ENCODE results near the gene DLG2.

DNA sequence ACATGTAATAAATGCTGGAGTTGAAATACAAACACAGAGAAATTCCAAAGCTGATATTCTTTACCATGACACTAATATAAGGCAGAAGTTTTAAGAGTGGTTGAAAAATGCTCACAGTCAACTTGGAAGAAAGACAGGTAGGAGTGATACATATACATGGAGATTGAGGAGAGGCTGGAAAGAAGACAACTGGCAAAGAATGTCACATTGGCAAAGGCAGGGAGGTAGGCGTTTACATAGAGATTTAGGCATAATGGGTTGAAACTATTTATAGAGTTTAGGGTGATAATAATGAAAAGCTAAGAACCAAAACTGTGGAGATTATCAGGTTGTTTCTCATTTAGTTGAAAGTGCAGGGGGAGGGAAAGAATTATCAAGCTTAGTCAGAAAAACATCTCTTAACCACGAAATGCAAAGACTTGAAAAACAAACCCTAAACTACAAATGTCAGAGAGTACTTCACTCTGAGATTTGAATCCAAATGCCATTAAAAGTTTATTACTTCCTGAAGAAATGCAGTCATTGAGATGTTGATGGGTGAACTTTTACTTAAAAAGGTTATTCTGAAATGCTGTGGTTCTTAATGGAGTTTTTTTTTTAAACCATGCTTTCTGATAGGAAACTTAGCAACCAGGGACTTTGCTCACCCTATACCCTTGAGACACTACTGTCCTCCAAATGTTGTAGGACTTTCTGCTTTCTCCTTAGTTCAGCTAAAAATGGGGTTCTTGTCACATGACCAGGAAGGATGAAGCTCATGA is 2202.6 kb downstream of the DLG2 start:
- TF ChIP-seq POLR2A (IDR thresholded peaks at IDR 0.05; ENCODE audit: low read depth, low read length) (no peak), POLR2AphosphoS5 (IDR thresholded peaks at IDR 0.05; ENCODE audit: insufficient read depth, low read depth, low read length) (no peak), EZH2 (IDR thresholded peaks at IDR 0.05; ENCODE audit: borderline replicate concordance, low read depth, low read length, severe bottlenecking) (no peak), GATA2 (IDR thresholded peaks at IDR 0.05; ENCODE audit: insufficient read depth, insufficient read length, low read depth, low read length) (no peak), JUN (IDR thresholded peaks at IDR 0.05; ENCODE audit: borderline replicate concordance, insufficient read depth, insufficient read length, low read depth) (no peak)
- TF ChIP-seq, protein P1, sequence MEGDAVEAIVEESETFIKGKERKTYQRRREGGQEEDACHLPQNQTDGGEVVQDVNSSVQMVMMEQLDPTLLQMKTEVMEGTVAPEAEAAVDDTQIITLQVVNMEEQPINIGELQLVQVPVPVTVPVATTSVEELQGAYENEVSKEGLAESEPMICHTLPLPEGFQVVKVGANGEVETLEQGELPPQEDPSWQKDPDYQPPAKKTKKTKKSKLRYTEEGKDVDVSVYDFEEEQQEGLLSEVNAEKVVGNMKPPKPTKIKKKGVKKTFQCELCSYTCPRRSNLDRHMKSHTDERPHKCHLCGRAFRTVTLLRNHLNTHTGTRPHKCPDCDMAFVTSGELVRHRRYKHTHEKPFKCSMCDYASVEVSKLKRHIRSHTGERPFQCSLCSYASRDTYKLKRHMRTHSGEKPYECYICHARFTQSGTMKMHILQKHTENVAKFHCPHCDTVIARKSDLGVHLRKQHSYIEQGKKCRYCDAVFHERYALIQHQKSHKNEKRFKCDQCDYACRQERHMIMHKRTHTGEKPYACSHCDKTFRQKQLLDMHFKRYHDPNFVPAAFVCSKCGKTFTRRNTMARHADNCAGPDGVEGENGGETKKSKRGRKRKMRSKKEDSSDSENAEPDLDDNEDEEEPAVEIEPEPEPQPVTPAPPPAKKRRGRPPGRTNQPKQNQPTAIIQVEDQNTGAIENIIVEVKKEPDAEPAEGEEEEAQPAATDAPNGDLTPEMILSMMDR (IDR thresholded peaks at IDR 0.05; ENCODE audit: extremely low read depth in 1 of 2, insufficient read depth in 1 of 2, low read depth in 1 of 2, low read length in 2 of 2), result no peak
- TF ChIP-seq, protein P2, sequence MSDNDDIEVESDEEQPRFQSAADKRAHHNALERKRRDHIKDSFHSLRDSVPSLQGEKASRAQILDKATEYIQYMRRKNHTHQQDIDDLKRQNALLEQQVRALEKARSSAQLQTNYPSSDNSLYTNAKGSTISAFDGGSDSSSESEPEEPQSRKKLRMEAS (IDR thresholded peaks at IDR 0.05; ENCODE audit: insufficient read depth, insufficient read length), result no peak
